HCT116 (cell line): ENCODE measurements around the gene SERHL2. TPM values are rescaled to one million over a fixed set of nuclear protein-coding genes. Genes with fewer than 3 reads are reported as not detected.

Experiments
- ATAC-seq: fragments of 200-7000 bp; cut with Tn5 transposase; 2 replicates; pipeline ENCODE4 v1.9.1; 2020; ENCODE audit warnings: mild to moderate bottlenecking, moderate library complexity
- BruUV-seq: library from RNA; stranded (reverse); fragments of 400-500 nt; replicated peaks from 2 replicates; lab custom pipeline; 2021; lab: Mats Ljungman, UMichigan
- CTCF ChIA-PET: fragments of 300-600 bp; sonication (Branson Sonifier 250); formaldehyde crosslinking; loops from one replicate; lab custom pipeline; 2021; ENCODE audit warnings: antibody characterized with exemption; lab: Charles Lee
- POLR2A ChIA-PET: fragments of 300-600, 350-600 bp; sonication (Branson Sonifier 250); formaldehyde crosslinking; loops from one replicate; lab custom pipeline; 2021; ENCODE audit warnings: antibody characterized with exemption; lab: Charles Lee
- RAD21 ChIA-PET, 2 experiments: fragments of 300-600 bp; sonication (Branson Sonifier 250); formaldehyde crosslinking; loops; one replicate each; lab custom pipeline; 2023; ENCODE audit warnings: low total read pairs in 2 of 2; ENCODE audit not compliant: uncharacterized antibody in 2 of 2, unreplicated experiment in 2 of 2, low non-redundant PET in 1 of 2; lab: Charles Lee
- DNase-seq: peaks from one replicate; pipeline ENCODE4 v3.0.0-alpha.2; 2010; ENCODE audit warnings: low read depth, low spot score
- H2AFZ ChIP-seq: fragments of 200-600 bp; shearing (Covaris generic), sonication (generic); 2 replicates; pipeline ENCODE4 v1.6.1; 2017; ENCODE audit warnings: low read depth, mixed run types, mixed read lengths, antibody characterized with exemption, low read length; ENCODE audit not compliant: poor library complexity, severe bottlenecking
- H3K27ac ChIP-seq: 2 replicates; pipeline ENCODE4 v1.5.1; 2012; ENCODE audit warnings: low read depth, low read length
- H3K27me3 ChIP-seq: fragments of 200-600 bp; sonication (generic); 2 replicates; pipeline ENCODE4 v1.6.1; 2016; ENCODE audit warnings: mixed run types, low read length, mixed read lengths; ENCODE audit not compliant: insufficient read depth
- H3K36me3 ChIP-seq, 2 experiments: fragments of 200-500 bp in 1 of 2; fragments of 200-600 bp in 1 of 2; sonication (Bioruptor generic) in 1 of 2; sonication (generic) in 1 of 2; 2 replicates each; pipeline versions ENCODE4 v1.5.1 to v1.6.1; 2014 to 2016; ENCODE audit warnings: low read length in 2 of 2, inconsistent platforms in 1 of 2, mixed read lengths in 1 of 2, mixed run types in 1 of 2; ENCODE audit not compliant: insufficient read depth in 2 of 2, control insufficient read depth in 1 of 2
- H3K4me1 ChIP-seq, 2 experiments: fragments of 200-600 bp in 1 of 2; sonication (generic) in 1 of 2; 2 replicates each; pipeline versions ENCODE4 v1.5.1 to v1.6.1; 2012 to 2017; ENCODE audit warnings: low read length in 2 of 2, inconsistent platforms in 1 of 2, mild to moderate bottlenecking in 1 of 2, mixed read lengths in 1 of 2, mixed run types in 1 of 2, moderate library complexity in 1 of 2; ENCODE audit not compliant: insufficient read depth in 2 of 2, control insufficient read depth in 1 of 2
- H3K4me2 ChIP-seq: fragments of 200-600 bp; sonication (generic); 2 replicates; pipeline ENCODE4 v1.6.1; 2017; ENCODE audit warnings: mixed run types, low read length, mixed read lengths
- H3K4me3 ChIP-seq, 2 experiments: fragments of 200-600 bp in 1 of 2; sonication (generic) in 1 of 2; replicated peaks in 1 of 2; 2 replicates each; pipeline ENCODE4 v1.5.1; 2011 to 2016; ENCODE audit warnings: low read length in 2 of 2, control low read depth in 1 of 2, low read depth in 1 of 2, mild to moderate bottlenecking in 1 of 2, mixed read lengths in 1 of 2, mixed run types in 1 of 2
- H3K79me2 ChIP-seq: fragments of 200-600 bp; sonication (generic); 2 replicates; pipeline ENCODE4 v1.6.1; 2017; ENCODE audit warnings: mild to moderate bottlenecking, mixed run types, low read length, moderate library complexity, mixed read lengths; ENCODE audit not compliant: insufficient read depth
- H3K9ac ChIP-seq: fragments of 200-600 bp; sonication (generic); 2 replicates; pipeline ENCODE4 v1.6.1; 2016; ENCODE audit warnings: low read length, mixed read lengths
- H3K9me2 ChIP-seq: fragments of 200-600 bp; sonication (generic), shearing (Covaris generic); 2 replicates; pipeline ENCODE4 v1.6.1; 2017; ENCODE audit warnings: mixed run types, mild to moderate bottlenecking, moderate library complexity; ENCODE audit not compliant: insufficient read depth
- H3K9me3 ChIP-seq, 2 experiments: fragments of 200-500 bp in 1 of 2; fragments of 200-600 bp in 1 of 2; sonication (Bioruptor generic) in 1 of 2; sonication (generic) in 1 of 2; 2 replicates each; pipeline ENCODE4 v1.6.1; 2014 to 2017; ENCODE audit warnings: low read length in 2 of 2, mixed read lengths in 2 of 2, inconsistent platforms in 1 of 2, low read depth in 1 of 2, mild to moderate bottlenecking in 1 of 2, mixed run types in 1 of 2, moderate library complexity in 1 of 2; ENCODE audit not compliant: control insufficient read depth in 1 of 2, insufficient read depth in 1 of 2
- H4K20me1 ChIP-seq: fragments of 200-600 bp; sonication (generic), shearing (Covaris generic); 2 replicates; pipeline ENCODE4 v1.6.1; 2017; ENCODE audit warnings: mixed run types, mild to moderate bottlenecking, moderate library complexity; ENCODE audit not compliant: insufficient read depth
- CBX3 ChIP-seq: IDR thresholded peaks from 2 replicates; pipeline ENCODE4 v1.6.1; 2012; ENCODE audit warnings: low read depth
- CTCF ChIP-seq, 3 experiments: fragments of 200-600 bp in 1 of 3; sonication (generic) in 1 of 3; IDR thresholded peaks in 2 of 3; conservative IDR thresholded peaks in 1 of 3; 2 replicates each; pipeline ENCODE4 v1.5.1; 2012 to 2017; ENCODE audit warnings: low read depth in 2 of 3, low read length in 2 of 3, antibody characterized with exemption in 1 of 3, borderline replicate concordance in 1 of 3, control low read depth in 1 of 3, mild to moderate bottlenecking in 1 of 3, mixed read lengths in 1 of 3, mixed run types in 1 of 3, moderate library complexity in 1 of 3; ENCODE audit not compliant: insufficient read depth in 1 of 3
- EGR1 ChIP-seq: IDR thresholded peaks from 2 replicates; pipeline ENCODE4 v1.6.1; 2012; ENCODE audit warnings: low read depth
- ELF1 ChIP-seq: IDR thresholded peaks from 2 replicates; pipeline ENCODE4 v1.6.1; 2012; ENCODE audit warnings: low read depth, borderline replicate concordance
- EZH2phosphoT487 ChIP-seq: fragments of 200-600 bp; IDR thresholded peaks from 2 replicates; pipeline ENCODE4 v1.6.1; 2018; ENCODE audit warnings: antibody characterized with exemption, borderline replicate concordance
- FOSL1 ChIP-seq: IDR thresholded peaks from 2 replicates; pipeline ENCODE4 v1.6.1; 2012; ENCODE audit warnings: low read depth
- JUND ChIP-seq: IDR thresholded peaks from 2 replicates; pipeline ENCODE4 v1.6.1; 2012
- MAX ChIP-seq: IDR thresholded peaks from 2 replicates; pipeline ENCODE4 v1.6.1; 2012
- POLR2A ChIP-seq: IDR thresholded peaks from 2 replicates; pipeline ENCODE4 v1.7.0; 2011; ENCODE audit warnings: borderline replicate concordance; ENCODE audit not compliant: insufficient read depth, insufficient read length; ENCODE audit errors: extremely low read depth
- POLR2AphosphoS5 ChIP-seq: IDR thresholded peaks from 2 replicates; pipeline ENCODE4 v1.6.1; 2011; ENCODE audit warnings: mild to moderate bottlenecking, low read depth, low read length, moderate library complexity
- REST ChIP-seq: IDR thresholded peaks from 2 replicates; pipeline ENCODE4 v1.6.1; 2012; ENCODE audit warnings: low read depth
- SIN3A ChIP-seq: IDR thresholded peaks from 2 replicates; pipeline ENCODE4 v1.6.1; 2012; ENCODE audit warnings: low read depth
- SP1 ChIP-seq: IDR thresholded peaks from 2 replicates; pipeline ENCODE4 v1.6.1; 2012; ENCODE audit warnings: low read depth
- SRF ChIP-seq: IDR thresholded peaks from 2 replicates; pipeline ENCODE4 v1.6.1; 2012; ENCODE audit warnings: low read depth
- TCF7L2 ChIP-seq: IDR thresholded peaks from 2 replicates; pipeline ENCODE4 v1.7.0; 2011; ENCODE audit warnings: borderline replicate concordance, inconsistent platforms; ENCODE audit not compliant: insufficient read depth, insufficient read length; ENCODE audit errors: extremely low read depth
- YY1 ChIP-seq: IDR thresholded peaks from 2 replicates; pipeline ENCODE4 v1.6.1; 2011; ENCODE audit warnings: low read length, low read depth, moderate library complexity, mild to moderate bottlenecking; ENCODE audit not compliant: insufficient replicate concordance; ENCODE audit errors: extremely low read depth
- ZBTB33 ChIP-seq: IDR thresholded peaks from 2 replicates; pipeline ENCODE4 v1.6.1; 2011; ENCODE audit warnings: mild to moderate bottlenecking, low read length, moderate library complexity; ENCODE audit not compliant: insufficient replicate concordance; ENCODE audit errors: extremely low read depth
- ZNF274 ChIP-seq: fragments of 200-500 bp; sonication (Bioruptor generic); IDR thresholded peaks from 2 replicates; pipeline ENCODE4 v1.6.1; 2014; ENCODE audit warnings: mild to moderate bottlenecking, low read depth, low read length, inconsistent platforms
- intact Hi-C: fragments of 100-400 bp; cut with micrococcal nuclease; formaldehyde crosslinking; loops from 2 replicates; pipeline ENCODE4 v1.10.0; 2022
- total RNA-seq: library from RNA; stranded (reverse); gene quantifications from one replicate; pipeline ENCODE4 v1.2.1, GENCODE V29; 2021; ENCODE audit not compliant: unreplicated experiment

Gene SERHL2
- total RNA-seq, 1 experiment from 2014 or later = not detected

GRCh38 chr22:42522546-42522945, 31.2 kb upstream of the SERHL2 start:
- intact Hi-C loops = no loop called here
- DNase-seq = no peak
- no TSS peak for BruUV-seq
- no peaks in the 10 kb centered on the region for H4K20me1 ChIP-seq
- ChIA-PET RAD21 (no interaction called here), POLR2A (no interaction called here), CTCF (no interaction called here)
- H3K9ac ChIP-seq = no peak overlapping the region
- H3K27me3 ChIP-seq = no peaks in the 10 kb centered on the region
- no peaks in the 10 kb centered on the region for H3K9me2 ChIP-seq
- peaks cover 7 to 17% of the 10 kb centered on the region in 2 experiments for H3K4me1 ChIP-seq
- no peak for TF ChIP-seq JUND
- TF ChIP-seq CBX3 = no peak
- no peak for TF ChIP-seq SIN3A
- no peak for TF ChIP-seq POLR2A
- TF ChIP-seq EGR1 = no peak
- no peak for TF ChIP-seq FOSL1
- TF ChIP-seq CTCF (IDR thresholded peaks at IDR 0.05 in 2 of 3, conservative IDR thresholded peaks at IDR 0.05 in 1 of 3; ENCODE audit: borderline replicate concordance in 1 of 3, insufficient read depth in 1 of 3, low read depth in 2 of 3, low read length in 2 of 3) = no peak
- TF ChIP-seq ZNF274 = no peak
- no peak for TF ChIP-seq ELF1
- no peak for TF ChIP-seq SRF
- TF ChIP-seq SP1 = no peak
- no peak for TF ChIP-seq EZH2phosphoT487
- no peak for TF ChIP-seq YY1
- TF ChIP-seq ZBTB33 = no peak
- no peak for TF ChIP-seq TCF7L2
- no peak for TF ChIP-seq POLR2AphosphoS5
- no peak for TF ChIP-seq MAX
- TF ChIP-seq REST = no peak
- H3K4me3 ChIP-seq = no peak overlapping the region
- H3K36me3 ChIP-seq = no peaks in the 10 kb centered on the region; a peak in 2 of 4 replicates
- H3K27ac ChIP-seq = no peak overlapping the region
- no peak overlapping the region for H3K4me2 ChIP-seq
- H3K79me2 ChIP-seq = peaks cover 19% of the 10 kb centered on the region
- no peak overlapping the region for H2AFZ ChIP-seq
- ATAC-seq = no peak
- H3K9me3 ChIP-seq = no peaks in the 10 kb centered on the region
